ENCODE results near the gene FBXL3. TPM values are rescaled to one million over a fixed set of nuclear protein-coding genes. Genes with fewer than 3 reads are reported as not detected.

Gene FBXL3
- total and polyA plus RNA-seq, 2 of the 4 experiments (the other 2 are of a cell fraction), result 15.3 to 43.6 TPM

DNA sequence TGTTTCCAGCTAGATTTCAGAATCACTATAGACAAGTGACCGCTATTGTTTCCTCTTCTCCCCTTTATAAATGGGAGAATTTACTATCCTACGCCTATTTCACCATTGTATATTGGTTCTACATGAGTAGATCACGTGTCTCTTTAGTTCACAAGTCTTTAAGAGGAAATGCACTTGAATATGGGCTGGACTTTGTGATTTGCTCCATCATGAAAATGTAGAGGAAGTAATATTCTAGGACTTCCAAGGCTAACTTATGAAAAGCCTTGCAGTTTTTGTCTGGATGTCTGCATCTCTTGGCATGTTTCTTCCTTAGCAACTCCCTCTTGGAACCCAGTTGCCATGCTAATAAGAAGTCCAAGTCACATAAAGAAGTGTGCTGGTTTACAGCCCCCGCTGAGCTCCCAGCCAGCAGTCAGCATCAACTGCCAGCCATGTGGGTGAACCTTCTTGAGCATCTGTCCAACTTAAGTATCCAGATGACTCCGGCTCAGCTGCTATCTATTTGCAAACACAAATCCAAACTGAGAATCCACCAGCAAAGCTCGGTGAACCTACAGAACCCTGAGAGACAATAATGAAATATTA is 4.8 kb upstream of the FBXL3 start:
- no peaks in the 10 kb centered on the region for H4K20me1 ChIP-seq (ENCODE audit: insufficient read depth, low read length)
- H2BK120ac ChIP-seq (ENCODE audit: low read depth, low read length), result no peak overlapping the region
- no peak overlapping the region for H2BK20ac ChIP-seq (ENCODE audit: low read depth, low read length)
- no peak overlapping the region for H4K91ac ChIP-seq (ENCODE audit: insufficient read depth, low read depth, low read length)
- H3K79me1 ChIP-seq (ENCODE audit: low read depth in 1 of 2, low read length in 2 of 2), result peaks cover 0 to 6% of the 10 kb centered on the region in 2 experiments; a peak in 2 of 4 replicates
- no peak overlapping the region for H2AK9ac ChIP-seq (replicated peaks; ENCODE audit: low read depth, low read length, poor library complexity)
- peaks cover 3% of the 10 kb centered on the region for H3K9me1 ChIP-seq (ENCODE audit: insufficient read depth, low read length)
- peaks cover 5% of the 10 kb centered on the region; the same call in 1 of the 2 replicates for H3K4me1 ChIP-seq (ENCODE audit: control insufficient read depth, insufficient read depth, low read length)
- no peak overlapping the region for H4K5ac ChIP-seq (ENCODE audit: low read depth, low read length)
- dilution Hi-C loops (cut with HindIII; ENCODE audit: low sequenced_read_pairs, unreplicated experiment) (no loop called here), in situ Hi-C loops (cut with MboI; ENCODE audit: low sequenced_read_pairs) (no loop called here), intact Hi-C loops (cut with micrococcal nuclease) (no loop called here)
- ChIA-PET POLR2A (ENCODE audit: unreplicated experiment) (no interaction called here), CTCF (no interaction called here)
- no peaks in the 10 kb centered on the region for H3K27me3 ChIP-seq (ENCODE audit: control insufficient read depth, insufficient read depth, low read length)
- BruUV-seq (replicated peaks), result no TSS peak
- H3K9ac ChIP-seq (ENCODE audit: low read depth, low read length), result no peak overlapping the region
- ATAC-seq (ENCODE audit: low read depth) (no peak), DNase-seq (no peak)
- no peak overlapping the region for H2BK15ac ChIP-seq (ENCODE audit: low read depth, low read length)
- no peak overlapping the region for H3K4me2 ChIP-seq (ENCODE audit: low read depth, low read length)
- H4K8ac ChIP-seq (ENCODE audit: low read depth in 2 of 2, low read length in 2 of 2), result no peak overlapping the region
- no peak overlapping the region for H3K18ac ChIP-seq (ENCODE audit: low read depth, low read length)
- H3K4ac ChIP-seq (ENCODE audit: low read depth, low read length), result no peak overlapping the region
- H2AFZ ChIP-seq (replicated peaks; ENCODE audit: low read length, poor library complexity), result no peak overlapping the region
- H2BK5ac ChIP-seq (ENCODE audit: low read depth, low read length, poor library complexity, severe bottlenecking), result no peak overlapping the region
- no peak for TF ChIP-seq SMC3 (IDR thresholded peaks at IDR 0.05; ENCODE audit: low read depth, low read length)
- TF ChIP-seq, protein P1, sequence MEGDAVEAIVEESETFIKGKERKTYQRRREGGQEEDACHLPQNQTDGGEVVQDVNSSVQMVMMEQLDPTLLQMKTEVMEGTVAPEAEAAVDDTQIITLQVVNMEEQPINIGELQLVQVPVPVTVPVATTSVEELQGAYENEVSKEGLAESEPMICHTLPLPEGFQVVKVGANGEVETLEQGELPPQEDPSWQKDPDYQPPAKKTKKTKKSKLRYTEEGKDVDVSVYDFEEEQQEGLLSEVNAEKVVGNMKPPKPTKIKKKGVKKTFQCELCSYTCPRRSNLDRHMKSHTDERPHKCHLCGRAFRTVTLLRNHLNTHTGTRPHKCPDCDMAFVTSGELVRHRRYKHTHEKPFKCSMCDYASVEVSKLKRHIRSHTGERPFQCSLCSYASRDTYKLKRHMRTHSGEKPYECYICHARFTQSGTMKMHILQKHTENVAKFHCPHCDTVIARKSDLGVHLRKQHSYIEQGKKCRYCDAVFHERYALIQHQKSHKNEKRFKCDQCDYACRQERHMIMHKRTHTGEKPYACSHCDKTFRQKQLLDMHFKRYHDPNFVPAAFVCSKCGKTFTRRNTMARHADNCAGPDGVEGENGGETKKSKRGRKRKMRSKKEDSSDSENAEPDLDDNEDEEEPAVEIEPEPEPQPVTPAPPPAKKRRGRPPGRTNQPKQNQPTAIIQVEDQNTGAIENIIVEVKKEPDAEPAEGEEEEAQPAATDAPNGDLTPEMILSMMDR (conservative IDR thresholded peaks at IDR 0.05; ENCODE audit: low read depth, low read length), result no peak
- TF ChIP-seq MAZ (IDR thresholded peaks at IDR 0.05; ENCODE audit: borderline replicate concordance, low read depth, low read length), result no peak
- H3K9me3 ChIP-seq (ENCODE audit: control insufficient read depth, insufficient read depth, low read length), result no peaks in the 10 kb centered on the region
- no peak overlapping the region for H3K27ac ChIP-seq (ENCODE audit: insufficient read depth, low read length)
- WGBS, 2 experiments (ENCODE audit: extremely low coverage in 2 of 2, insufficient read length in 1 of 2), result no CpG with 5 or more reads among the region's 6 CpGs
- no peak overlapping the region for H3K23ac ChIP-seq (ENCODE audit: low read depth, low read length)
- no peak overlapping the region for H3K4me3 ChIP-seq (ENCODE audit: insufficient read depth, low read depth, low read length)
- no peak overlapping the region for H3K56ac ChIP-seq (ENCODE audit: extremely low read depth, insufficient read depth, low read length)
- H3K36me3 ChIP-seq (ENCODE audit: control insufficient read depth, insufficient read depth, low read length), result no peaks in the 10 kb centered on the region
- no peak overlapping the region for H3K14ac ChIP-seq (replicated peaks; ENCODE audit: low read depth, low read length)
- H2AK5ac ChIP-seq (ENCODE audit: low read depth, low read length), result no peak overlapping the region
